Tibial artery (tissue), 4 donors: Measurements from ENCODE around the gene CPLANE1.
"Not testable (repeated sequence)": the region's sequence is repeated elsewhere in the genome, so short reads cannot be mapped to it uniquely, and the experiment has no call there.

Experiments used
- DNase-seq, 2 donors: peaks; one replicate each; pipeline ENCODE4 v3.0.0-alpha.2; 2019
- H3K27ac ChIP-seq, 2 donors: fragments of 200-600 bp; sonication (generic) in 1 of 2; 1 replicate in 1 of 2; 2 replicates in 1 of 2; pipeline ENCODE4 v1.5.1; 2018 to 2019; ENCODE audit warnings: mild to moderate bottlenecking in 1 of 2
- H3K27me3 ChIP-seq, 2 donors: fragments of 200-600 bp; sonication (generic) in 1 of 2; one replicate each; pipeline versions ENCODE4 v1.5.1 to v1.6.0; 2016 to 2019
- H3K36me3 ChIP-seq, 3 donors: fragments of 200-600 bp; sonication (generic) in 2 of 3; one replicate each; pipeline ENCODE4 v1.5.1; 2016 to 2019; ENCODE audit warnings: mild to moderate bottlenecking in 2 of 3
- H3K4me1 ChIP-seq, 4 donors: fragments of 200-600 bp; sonication (generic) in 2 of 4; 1 replicate in 3 of 4; 2 replicates in 1 of 4; pipeline ENCODE4 v1.5.1; 2016 to 2019
- H3K4me3 ChIP-seq, 2 donors: fragments of 200-600 bp; sonication (generic) in 1 of 2; 1 replicate in 1 of 2; 2 replicates in 1 of 2; pipeline ENCODE4 v1.5.1; 2018 to 2019; ENCODE audit warnings: mild to moderate bottlenecking in 2 of 2
- H3K9me3 ChIP-seq, 3 donors: fragments of 200-600 bp; sonication (generic) in 1 of 3; one replicate each; pipeline ENCODE4 v1.5.1; 2016 to 2019
- intact Hi-C: fragments of 100-400 bp; cut with DNase I; formaldehyde crosslinking; loops from one replicate; pipeline ENCODE4 v1.15.0; 2023; ENCODE audit warnings: low total_unique reads
- TF ChIP-seq, protein P1 (sequence below), 2 experiments: fragments of 200-600 bp in 1 of 2; fragments of 450-650 bp in 1 of 2; IDR thresholded peaks; one replicate each; pipeline ENCODE4 v1.5.1; 2017 to 2019; ENCODE audit warnings: antibody characterized with exemption in 2 of 2, mild to moderate bottlenecking in 1 of 2, moderate library complexity in 1 of 2

Gene CPLANE1

DNA sequence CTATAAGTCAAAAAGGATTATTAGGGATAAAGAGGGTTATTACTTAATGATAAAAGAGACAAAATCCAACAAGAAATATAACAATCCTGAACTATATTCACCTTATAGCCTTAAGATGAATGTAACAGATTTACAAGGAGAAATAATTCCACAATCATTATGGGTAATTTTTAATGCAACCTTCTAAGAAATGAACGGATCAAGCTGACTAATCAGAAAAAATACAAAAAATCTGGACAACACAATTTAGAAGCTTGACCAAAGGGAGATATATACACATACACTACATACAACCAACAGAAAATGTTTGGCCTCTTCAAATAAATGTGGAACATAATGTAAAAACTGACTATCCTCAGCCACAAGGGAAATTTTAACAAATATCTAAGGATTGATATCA is 102.3 kb downstream of the CPLANE1 start:
- TF ChIP-seq, protein P1, sequence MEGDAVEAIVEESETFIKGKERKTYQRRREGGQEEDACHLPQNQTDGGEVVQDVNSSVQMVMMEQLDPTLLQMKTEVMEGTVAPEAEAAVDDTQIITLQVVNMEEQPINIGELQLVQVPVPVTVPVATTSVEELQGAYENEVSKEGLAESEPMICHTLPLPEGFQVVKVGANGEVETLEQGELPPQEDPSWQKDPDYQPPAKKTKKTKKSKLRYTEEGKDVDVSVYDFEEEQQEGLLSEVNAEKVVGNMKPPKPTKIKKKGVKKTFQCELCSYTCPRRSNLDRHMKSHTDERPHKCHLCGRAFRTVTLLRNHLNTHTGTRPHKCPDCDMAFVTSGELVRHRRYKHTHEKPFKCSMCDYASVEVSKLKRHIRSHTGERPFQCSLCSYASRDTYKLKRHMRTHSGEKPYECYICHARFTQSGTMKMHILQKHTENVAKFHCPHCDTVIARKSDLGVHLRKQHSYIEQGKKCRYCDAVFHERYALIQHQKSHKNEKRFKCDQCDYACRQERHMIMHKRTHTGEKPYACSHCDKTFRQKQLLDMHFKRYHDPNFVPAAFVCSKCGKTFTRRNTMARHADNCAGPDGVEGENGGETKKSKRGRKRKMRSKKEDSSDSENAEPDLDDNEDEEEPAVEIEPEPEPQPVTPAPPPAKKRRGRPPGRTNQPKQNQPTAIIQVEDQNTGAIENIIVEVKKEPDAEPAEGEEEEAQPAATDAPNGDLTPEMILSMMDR (IDR thresholded peaks at IDR 0.05) = no peak
- Histone ChIP-seq H3K4me3 (no peak overlapping the region), H3K9me3 (peaks cover 0 to 4% (median 0%) of the 10 kb centered on the region in 3 donors), H3K4me1 (no peaks in the 10 kb centered on the region), H3K27ac (no peak overlapping the region), H3K36me3 (peaks cover 38 to 68% (median 57%) of the 10 kb centered on the region in 3 donors), H3K27me3 (no peaks in the 10 kb centered on the region)
- DNase-seq = no peak
- intact Hi-C loops = no loop called here

DNA sequence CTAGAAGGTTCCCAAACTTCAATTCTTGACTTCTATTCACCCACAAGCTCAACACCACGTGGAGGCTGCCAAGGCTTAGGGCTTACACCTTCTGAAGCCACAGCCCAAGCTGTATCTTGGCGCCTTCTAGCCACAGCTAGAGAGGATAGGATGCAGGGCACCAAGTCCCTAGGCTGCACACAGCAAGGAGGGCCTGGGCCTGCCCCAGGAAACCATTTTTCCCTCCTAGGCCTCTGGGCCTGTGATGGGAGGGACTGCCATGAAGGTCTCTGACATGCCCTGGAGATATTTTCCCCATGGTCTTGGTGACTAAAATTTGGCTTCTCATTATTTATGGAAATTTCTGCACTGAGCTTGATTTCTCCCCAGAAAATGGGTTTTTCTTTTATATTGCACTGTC is 112.5 kb downstream of the CPLANE1 start:
- Histone ChIP-seq H3K4me3 (no peak overlapping the region), H3K9me3 (no peaks in the 10 kb centered on the region), H3K4me1 (no peaks in the 10 kb centered on the region), H3K36me3 (peaks cover 42 to 59% (median 44%) of the 10 kb centered on the region in 3 donors), H3K27me3 (no peaks in the 10 kb centered on the region), H3K27ac (no peak overlapping the region)
- no peak for DNase-seq
- intact Hi-C loops = no loop called here
- TF ChIP-seq, protein P1 (IDR thresholded peaks at IDR 0.05) = no peak

DNA sequence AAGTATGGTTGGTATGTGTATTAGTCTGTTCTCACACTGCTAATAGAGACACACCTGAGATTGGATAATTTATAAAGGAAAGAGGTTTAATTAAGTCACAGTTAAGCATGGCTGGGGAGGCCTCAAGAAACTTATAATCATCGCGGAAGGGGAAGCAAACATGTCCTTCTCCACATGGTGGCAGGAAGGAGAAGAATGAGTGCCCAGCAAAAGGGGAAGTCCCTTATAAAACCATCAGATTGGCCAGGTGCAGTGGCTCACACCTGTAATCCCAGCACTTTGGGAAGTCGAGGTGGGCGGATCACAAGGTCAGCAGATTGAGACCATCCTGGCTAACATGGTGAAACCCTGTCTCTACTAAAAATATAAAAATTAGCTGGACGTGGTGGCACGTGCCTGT is 113.9 kb downstream of the CPLANE1 start:
- H3K36me3 ChIP-seq = peaks cover 34 to 49% (median 46%) of the 10 kb centered on the region in 3 donors

DNA sequence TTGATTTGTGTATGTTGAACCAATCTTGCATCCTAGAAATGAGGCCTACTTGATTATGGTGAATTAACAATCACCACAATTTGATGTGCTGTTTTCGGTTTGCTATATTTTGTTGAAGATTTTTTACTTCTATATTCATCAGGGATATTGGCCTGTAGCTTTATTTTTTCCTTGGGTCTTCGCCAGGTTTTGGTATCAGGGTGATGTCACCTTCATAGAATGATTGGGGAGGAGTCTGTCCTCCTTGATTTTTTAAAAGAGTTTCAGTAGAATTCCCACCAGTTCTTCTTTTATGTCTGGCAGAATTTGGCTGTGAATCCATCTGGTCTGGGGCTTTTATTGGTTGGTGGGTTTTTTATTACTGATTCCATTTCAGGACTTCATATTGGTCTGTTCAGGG is 115.2 kb downstream of the CPLANE1 start:
- no peak for DNase-seq
- Histone ChIP-seq H3K4me3 (no peak overlapping the region), H3K36me3 (peaks cover 37 to 52% (median 46%) of the 10 kb centered on the region in 3 donors), H3K9me3 (no peaks in the 10 kb centered on the region), H3K27ac (no peak overlapping the region), H3K4me1 (no peaks in the 10 kb centered on the region), H3K27me3 (no peaks in the 10 kb centered on the region)
- intact Hi-C loops = no loop called here
- TF ChIP-seq, protein P1 (IDR thresholded peaks at IDR 0.05) = no peak

More for the DNA sequence above, 113.9 kb downstream of the CPLANE1 start:
- DNase-seq, H3K27ac ChIP-seq, H3K4me3 ChIP-seq, H3K27me3 ChIP-seq, H3K4me1 ChIP-seq, intact Hi-C loops, H3K9me3 ChIP-seq: not testable (repeated sequence)

DNA sequence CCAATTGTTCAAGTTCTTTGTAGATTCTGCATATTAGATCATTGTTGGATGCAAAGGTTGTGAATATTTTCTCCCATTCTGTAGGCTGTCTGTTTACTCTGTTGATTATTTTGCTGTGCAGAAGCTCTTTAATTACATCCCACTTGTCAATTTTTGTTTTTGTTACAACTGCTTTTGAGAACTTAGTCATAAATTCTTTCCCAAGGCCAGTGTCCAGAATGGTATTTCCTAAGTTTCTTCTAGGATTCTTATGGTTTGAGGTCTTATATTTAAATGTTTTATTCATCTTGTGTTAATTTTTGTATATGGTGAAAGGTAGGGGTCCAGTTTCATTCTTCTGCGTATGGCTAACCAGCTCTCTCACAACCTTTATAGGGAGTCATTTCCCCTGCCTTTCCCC is 116.5 kb downstream of the CPLANE1 start:
- intact Hi-C loops = no loop called here
- Histone ChIP-seq H3K27ac (no peak overlapping the region), H3K9me3 (no peaks in the 10 kb centered on the region), H3K36me3 (peaks cover 34 to 41% (median 34%) of the 10 kb centered on the region in 3 donors), H3K4me1 (no peaks in the 10 kb centered on the region), H3K27me3 (no peaks in the 10 kb centered on the region), H3K4me3 (no peak overlapping the region)
- TF ChIP-seq, protein P1 (IDR thresholded peaks at IDR 0.05) = no peak
- DNase-seq = no peak

DNA sequence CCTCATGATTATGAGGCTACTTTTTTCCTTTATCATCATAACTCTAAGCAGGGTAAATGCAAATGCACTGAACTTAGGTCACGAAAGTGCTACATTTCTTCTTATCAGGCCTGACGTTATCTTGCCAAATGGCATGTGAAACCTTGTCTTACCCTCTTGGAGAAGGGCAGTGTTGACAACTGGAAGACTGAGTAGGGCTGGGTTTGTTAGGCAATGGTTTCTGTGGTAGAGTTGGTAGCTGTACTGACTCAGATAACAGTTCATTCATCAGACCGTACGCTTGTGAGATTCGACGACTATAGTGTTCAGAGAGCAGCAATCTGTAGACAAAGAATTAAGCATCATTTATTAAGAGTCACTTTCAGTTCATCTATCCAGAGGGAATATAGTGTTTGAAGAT is 127.7 kb downstream of the CPLANE1 start:
- Histone ChIP-seq H3K9me3 (no peaks in the 10 kb centered on the region), H3K36me3 (peaks cover 42 to 82% (median 72%) of the 10 kb centered on the region in 3 donors), H3K4me3 (no peak overlapping the region), H3K27ac (no peak overlapping the region), H3K4me1 (no peaks in the 10 kb centered on the region), H3K27me3 (no peaks in the 10 kb centered on the region)
- no peak for DNase-seq
- TF ChIP-seq, protein P1 (IDR thresholded peaks at IDR 0.05) = no peak
- intact Hi-C loops = no loop called here
